ENCODE data around the gene CACNA1D.

Gene CACNA1D

GRCh38 chr3:53709256-53709655 is 214.8 kb downstream of the CACNA1D start:
- no peaks in the 10 kb centered on the region for H3K36me3 ChIP-seq (ENCODE audit: control insufficient read depth in 5 of 5, insufficient read depth in 5 of 5, low read length in 5 of 5)
- no peaks in the 10 kb centered on the region for H3K9me3 ChIP-seq (ENCODE audit: control insufficient read depth in 5 of 5, low read length in 5 of 5)
- no peak overlapping the region for H3K9ac ChIP-seq (ENCODE audit: low read length in 5 of 5)
- no peak overlapping the region for H3K27ac ChIP-seq (ENCODE audit: low read depth, low read length)
- no peaks in the 10 kb centered on the region for H3K27me3 ChIP-seq (ENCODE audit: control insufficient read depth in 5 of 5, insufficient read depth in 4 of 5, low read length in 5 of 5)
- H3K4me1 ChIP-seq (ENCODE audit: control insufficient read depth in 5 of 5, insufficient read depth in 5 of 5, low read length in 5 of 5): peaks cover 0 to 23% (median 5%) of the 10 kb centered on the region in 5 donors
- H3K4me3 ChIP-seq (ENCODE audit: low read depth in 1 of 5, low read length in 5 of 5): no peak overlapping the region

- H3K27me3 ChIP-seq (ENCODE audit: control insufficient read depth in 5 of 5, insufficient read depth in 4 of 5, low read length in 5 of 5): no peaks in the 10 kb centered on the region
- no peak overlapping the region for H3K9ac ChIP-seq (ENCODE audit: low read length in 5 of 5)
- H3K27ac ChIP-seq (ENCODE audit: low read depth, low read length): no peak overlapping the region
- H3K4me3 ChIP-seq (ENCODE audit: low read depth in 1 of 5, low read length in 5 of 5): no peak overlapping the region
- H3K36me3 ChIP-seq (ENCODE audit: control insufficient read depth in 5 of 5, insufficient read depth in 5 of 5, low read length in 5 of 5): no peaks in the 10 kb centered on the region
- H3K4me1 ChIP-seq (ENCODE audit: control insufficient read depth in 5 of 5, insufficient read depth in 5 of 5, low read length in 5 of 5): peaks cover 0 to 15% (median 3%) of the 10 kb centered on the region in 5 donors
- no peaks in the 10 kb centered on the region for H3K9me3 ChIP-seq (ENCODE audit: control insufficient read depth in 5 of 5, low read length in 5 of 5)
Measured at GRCh38 chr3:53709860-53710674, 215.7 kb downstream of the CACNA1D start.

GRCh38 chr3:53711387-53711786 is 217.0 kb downstream of the CACNA1D start:
- Histone ChIP-seq H3K27ac (ENCODE audit: low read depth, low read length) (no peak overlapping the region), H3K9ac (ENCODE audit: low read length in 5 of 5) (no peak overlapping the region), H3K9me3 (ENCODE audit: control insufficient read depth in 5 of 5, low read length in 5 of 5) (no peaks in the 10 kb centered on the region), H3K4me1 (ENCODE audit: control insufficient read depth in 5 of 5, insufficient read depth in 5 of 5, low read length in 5 of 5) (peaks cover 0 to 13% (median 3%) of the 10 kb centered on the region in 5 donors), H3K4me3 (ENCODE audit: low read depth in 1 of 5, low read length in 5 of 5) (no peak overlapping the region), H3K36me3 (ENCODE audit: control insufficient read depth in 5 of 5, insufficient read depth in 5 of 5, low read length in 5 of 5) (no peaks in the 10 kb centered on the region), H3K27me3 (ENCODE audit: control insufficient read depth in 5 of 5, insufficient read depth in 4 of 5, low read length in 5 of 5) (no peaks in the 10 kb centered on the region)

GRCh38 chr3:53712817-53713388 is 218.5 kb downstream of the CACNA1D start:
- peaks cover 0 to 12% (median 3%) of the 10 kb centered on the region in 5 donors for H3K4me1 ChIP-seq (ENCODE audit: control insufficient read depth in 5 of 5, insufficient read depth in 5 of 5, low read length in 5 of 5)
- H3K4me3 ChIP-seq (ENCODE audit: low read depth in 1 of 5, low read length in 5 of 5): no peak overlapping the region
- no peak overlapping the region for H3K27ac ChIP-seq (ENCODE audit: low read depth, low read length)
- no peaks in the 10 kb centered on the region for H3K36me3 ChIP-seq (ENCODE audit: control insufficient read depth in 5 of 5, insufficient read depth in 5 of 5, low read length in 5 of 5)
- no peaks in the 10 kb centered on the region for H3K27me3 ChIP-seq (ENCODE audit: control insufficient read depth in 5 of 5, insufficient read depth in 4 of 5, low read length in 5 of 5)
- H3K9me3 ChIP-seq (ENCODE audit: control insufficient read depth in 5 of 5, low read length in 5 of 5): no peaks in the 10 kb centered on the region
- no peak overlapping the region for H3K9ac ChIP-seq (ENCODE audit: low read length in 5 of 5)

- Histone ChIP-seq H3K36me3 (ENCODE audit: control insufficient read depth in 5 of 5, insufficient read depth in 5 of 5, low read length in 5 of 5) (no peaks in the 10 kb centered on the region), H3K4me3 (ENCODE audit: low read depth in 1 of 5, low read length in 5 of 5) (no peak overlapping the region), H3K27ac (ENCODE audit: low read depth, low read length) (no peak overlapping the region), H3K4me1 (ENCODE audit: control insufficient read depth in 5 of 5, insufficient read depth in 5 of 5, low read length in 5 of 5) (peaks cover 0 to 6% (median 3%) of the 10 kb centered on the region in 5 donors), H3K9ac (ENCODE audit: low read length in 5 of 5) (no peak overlapping the region), H3K9me3 (ENCODE audit: control insufficient read depth in 5 of 5, low read length in 5 of 5) (no peaks in the 10 kb centered on the region), H3K27me3 (ENCODE audit: control insufficient read depth in 5 of 5, insufficient read depth in 4 of 5, low read length in 5 of 5) (no peaks in the 10 kb centered on the region)
Measured at GRCh38 chr3:53713626-53714025, 219.2 kb downstream of the CACNA1D start.

- Histone ChIP-seq H3K9me3 (ENCODE audit: control insufficient read depth in 5 of 5, low read length in 5 of 5) (no peaks in the 10 kb centered on the region), H3K36me3 (ENCODE audit: control insufficient read depth in 5 of 5, insufficient read depth in 5 of 5, low read length in 5 of 5) (no peaks in the 10 kb centered on the region), H3K4me1 (ENCODE audit: control insufficient read depth in 5 of 5, insufficient read depth in 5 of 5, low read length in 5 of 5) (no peaks in the 10 kb centered on the region), H3K27me3 (ENCODE audit: control insufficient read depth in 5 of 5, insufficient read depth in 4 of 5, low read length in 5 of 5) (no peaks in the 10 kb centered on the region), H3K27ac (ENCODE audit: low read depth, low read length) (no peak overlapping the region), H3K4me3 (ENCODE audit: low read depth in 1 of 5, low read length in 5 of 5) (no peak overlapping the region), H3K9ac (ENCODE audit: low read length in 5 of 5) (no peak overlapping the region)
Measured at GRCh38 chr3:53715815-53716483, 221.5 kb downstream of the CACNA1D start.

GRCh38 chr3:53716998-53717397 is 222.6 kb downstream of the CACNA1D start:
- Histone ChIP-seq H3K27me3 (ENCODE audit: control insufficient read depth in 5 of 5, insufficient read depth in 4 of 5, low read length in 5 of 5) (no peaks in the 10 kb centered on the region), H3K27ac (ENCODE audit: low read depth, low read length) (no peak overlapping the region), H3K4me1 (ENCODE audit: control insufficient read depth in 5 of 5, insufficient read depth in 5 of 5, low read length in 5 of 5) (no peaks in the 10 kb centered on the region), H3K36me3 (ENCODE audit: control insufficient read depth in 5 of 5, insufficient read depth in 5 of 5, low read length in 5 of 5) (no peaks in the 10 kb centered on the region), H3K9ac (ENCODE audit: low read length in 5 of 5) (no peak overlapping the region), H3K4me3 (ENCODE audit: low read depth in 1 of 5, low read length in 5 of 5) (no peak overlapping the region), H3K9me3 (ENCODE audit: control insufficient read depth in 5 of 5, low read length in 5 of 5) (no peaks in the 10 kb centered on the region)

GRCh38 chr3:53718462-53718861 is 224.1 kb downstream of the CACNA1D start:
- H3K4me3 ChIP-seq (ENCODE audit: low read depth in 1 of 5, low read length in 5 of 5): no peak overlapping the region
- H3K9me3 ChIP-seq (ENCODE audit: control insufficient read depth in 5 of 5, low read length in 5 of 5): no peaks in the 10 kb centered on the region
- H3K36me3 ChIP-seq (ENCODE audit: control insufficient read depth in 5 of 5, insufficient read depth in 5 of 5, low read length in 5 of 5): no peaks in the 10 kb centered on the region
- H3K4me1 ChIP-seq (ENCODE audit: control insufficient read depth in 5 of 5, insufficient read depth in 5 of 5, low read length in 5 of 5): no peaks in the 10 kb centered on the region
- H3K9ac ChIP-seq (ENCODE audit: low read length in 5 of 5): no peak overlapping the region
- peaks cover 0 to 1% (median 0%) of the 10 kb centered on the region in 5 donors for H3K27me3 ChIP-seq (ENCODE audit: control insufficient read depth in 5 of 5, insufficient read depth in 4 of 5, low read length in 5 of 5)
- no peak overlapping the region for H3K27ac ChIP-seq (ENCODE audit: low read depth, low read length)

- Histone ChIP-seq H3K9me3 (ENCODE audit: control insufficient read depth in 5 of 5, low read length in 5 of 5) (no peaks in the 10 kb centered on the region), H3K4me1 (ENCODE audit: control insufficient read depth in 5 of 5, insufficient read depth in 5 of 5, low read length in 5 of 5) (no peaks in the 10 kb centered on the region), H3K9ac (ENCODE audit: low read length in 5 of 5) (no peak overlapping the region), H3K27me3 (ENCODE audit: control insufficient read depth in 5 of 5, insufficient read depth in 4 of 5, low read length in 5 of 5) (peaks cover 0 to 4% (median 0%) of the 10 kb centered on the region in 5 donors), H3K36me3 (ENCODE audit: control insufficient read depth in 5 of 5, insufficient read depth in 5 of 5, low read length in 5 of 5) (no peaks in the 10 kb centered on the region), H3K4me3 (ENCODE audit: low read depth in 1 of 5, low read length in 5 of 5) (no peak overlapping the region), H3K27ac (ENCODE audit: low read depth, low read length) (no peak overlapping the region)
Measured at GRCh38 chr3:53719796-53720195, 225.4 kb downstream of the CACNA1D start.
